Suppressor macrophage treated with lipopolysaccharide for 1 hour (primary cell): Measurements from ENCODE around the gene ICAM3.

ENCODE experiments used
- DNase-seq, 3 donors: peaks; one replicate each; pipeline ENCODE4 v3.0.0-alpha.2; 2020 to 2022

The ICAM3 gene

GRCh38 chr19:10290876-10291553 lies 48.4 kb downstream of the ICAM3 start:
- peak; percentile 75 to 89 (median 86) for DNase-seq

DNA sequence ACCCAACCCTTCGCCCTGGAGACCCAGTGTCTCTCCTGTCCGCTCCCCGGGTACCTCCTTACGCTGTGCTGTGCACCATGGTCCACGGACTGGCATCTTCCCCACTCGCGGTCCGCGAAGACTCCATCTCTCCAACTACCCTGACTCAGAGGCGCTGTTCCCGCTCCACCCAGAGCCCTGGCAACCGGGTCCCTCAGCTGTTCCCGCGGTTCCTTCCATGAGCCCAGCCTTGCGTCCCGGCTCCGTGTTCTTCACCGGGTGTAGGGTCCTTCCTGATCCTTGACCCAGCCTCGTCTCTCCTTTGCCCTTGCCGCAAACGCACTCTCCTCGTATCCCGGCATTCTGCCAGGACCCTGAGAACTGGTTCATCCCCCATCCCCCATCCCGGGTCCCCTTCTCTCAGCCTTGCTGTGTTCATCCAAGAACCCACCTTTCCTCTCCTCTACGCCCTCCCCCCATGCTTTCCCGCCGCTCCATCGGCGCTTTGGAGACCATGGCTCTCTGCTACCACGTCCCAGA lies 49.0 kb downstream of the ICAM3 start:
- DNase-seq, result peak; percentile 40 to 54 (median 45)

GRCh38 chr19:10289836-10290356 lies 49.5 kb downstream of the ICAM3 start, which contains the start of gene ICAM5:
Gene ICAM5, plus strand, starts transcription at chr19:10289952. Its CDS starts 92 bp downstream, at chr19:10290044.
- DNase-seq, result peak; percentile 69 to 88 (median 70)

- peak; percentile 86 to 93 (median 87) for DNase-seq
These were observed 50.1 kb downstream of the ICAM3 start for GRCh38 chr19:10289167-10289835.

DNA sequence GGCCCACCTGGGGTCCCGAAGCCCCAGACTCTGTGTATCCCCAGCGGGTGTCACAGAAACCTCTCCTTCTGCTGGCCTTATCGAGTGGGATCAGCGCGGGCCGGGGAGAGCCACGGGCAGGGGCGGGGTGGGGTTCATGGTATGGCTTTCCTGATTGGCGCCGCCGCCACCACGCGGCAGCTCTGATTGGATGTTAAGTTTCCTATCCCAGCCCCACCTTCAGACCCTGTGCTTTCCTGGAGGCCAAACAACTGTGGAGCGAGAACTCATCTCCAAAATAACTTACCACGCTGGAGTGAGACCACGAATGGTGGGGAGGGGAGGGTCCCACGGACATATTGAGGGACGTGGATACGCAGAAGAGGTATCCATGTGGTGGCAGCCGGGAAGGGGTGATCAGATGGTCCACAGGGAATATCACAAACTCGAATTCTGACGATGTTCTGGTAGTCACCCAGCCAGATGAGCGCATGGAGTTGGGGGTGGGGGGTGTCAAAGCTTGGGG lies 50.7 kb downstream of the ICAM3 start:
- DNase-seq, result peak; percentile 76 to 87 (median 78)

DNA sequence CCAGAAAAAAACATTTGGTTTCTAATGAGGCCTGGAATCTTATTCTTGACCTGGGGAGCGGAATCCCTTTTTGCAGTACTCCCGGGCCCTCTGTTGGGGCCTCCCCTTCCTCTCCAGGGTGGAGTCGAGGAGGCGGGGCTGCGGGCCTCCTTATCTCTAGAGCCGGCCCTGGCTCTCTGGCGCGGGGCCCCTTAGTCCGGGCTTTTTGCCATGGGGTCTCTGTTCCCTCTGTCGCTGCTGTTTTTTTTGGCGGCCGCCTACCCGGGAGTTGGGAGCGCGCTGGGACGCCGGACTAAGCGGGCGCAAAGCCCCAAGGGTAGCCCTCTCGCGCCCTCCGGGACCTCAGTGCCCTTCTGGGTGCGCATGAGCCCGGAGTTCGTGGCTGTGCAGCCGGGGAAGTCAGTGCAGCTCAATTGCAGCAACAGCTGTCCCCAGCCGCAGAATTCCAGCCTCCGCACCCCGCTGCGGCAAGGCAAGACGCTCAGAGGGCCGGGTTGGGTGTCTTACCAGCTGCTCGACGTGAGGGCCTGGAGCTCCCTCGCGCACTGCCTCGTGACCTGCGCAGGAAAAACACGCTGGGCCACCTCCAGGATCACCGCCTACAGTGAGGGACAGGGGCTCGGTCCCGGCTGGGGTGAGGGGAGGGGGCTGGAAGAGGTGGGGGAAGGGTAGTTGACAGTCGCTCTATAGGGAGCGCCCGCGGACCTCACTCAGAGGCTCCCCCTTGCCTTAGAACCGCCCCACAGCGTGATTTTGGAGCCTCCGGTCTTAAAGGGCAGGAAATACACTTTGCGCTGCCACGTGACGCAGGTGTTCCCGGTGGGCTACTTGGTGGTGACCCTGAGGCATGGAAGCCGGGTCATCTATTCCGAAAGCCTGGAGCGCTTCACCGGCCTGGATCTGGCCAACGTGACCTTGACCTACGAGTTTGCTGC lies 52.4 kb downstream of the ICAM3 start, which contains the start of gene ICAM4:
Gene ICAM4, plus strand, starts transcription at position 153 of the 935 bp plus-strand sequence. Its CDS starts 58 bp downstream, at position 211.
- peak; percentile 82 to 88 (median 86) for DNase-seq

- DNase-seq, result peak in 1 of 3 donors; percentile 24
These were observed 54.0 kb downstream of the ICAM3 start for GRCh38 chr19:10285393-10285792.

- DNase-seq, result no peak
These were observed 54.5 kb downstream of the ICAM3 start for GRCh38 chr19:10284960-10285278.

DNA sequence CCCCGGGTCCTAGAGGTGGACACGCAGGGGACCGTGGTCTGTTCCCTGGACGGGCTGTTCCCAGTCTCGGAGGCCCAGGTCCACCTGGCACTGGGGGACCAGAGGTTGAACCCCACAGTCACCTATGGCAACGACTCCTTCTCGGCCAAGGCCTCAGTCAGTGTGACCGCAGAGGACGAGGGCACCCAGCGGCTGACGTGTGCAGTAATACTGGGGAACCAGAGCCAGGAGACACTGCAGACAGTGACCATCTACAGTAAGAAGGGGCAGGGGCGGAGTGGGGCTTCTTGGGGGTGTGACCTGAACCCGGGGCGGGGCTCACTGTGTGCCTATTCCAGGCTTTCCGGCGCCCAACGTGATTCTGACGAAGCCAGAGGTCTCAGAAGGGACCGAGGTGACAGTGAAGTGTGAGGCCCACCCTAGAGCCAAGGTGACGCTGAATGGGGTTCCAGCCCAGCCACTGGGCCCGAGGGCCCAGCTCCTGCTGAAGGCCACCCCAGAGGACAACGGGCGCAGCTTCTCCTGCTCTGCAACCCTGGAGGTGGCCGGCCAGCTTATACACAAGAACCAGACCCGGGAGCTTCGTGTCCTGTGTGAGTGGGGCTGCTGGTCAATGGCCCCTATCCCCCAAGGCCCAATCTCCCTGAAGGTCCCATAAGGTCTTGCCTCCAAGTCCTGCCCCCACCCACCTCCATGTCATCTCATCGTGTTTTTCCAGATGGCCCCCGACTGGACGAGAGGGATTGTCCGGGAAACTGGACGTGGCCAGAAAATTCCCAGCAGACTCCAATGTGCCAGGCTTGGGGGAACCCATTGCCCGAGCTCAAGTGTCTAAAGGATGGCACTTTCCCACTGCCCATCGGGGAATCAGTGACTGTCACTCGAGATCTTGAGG lies 55.1 kb downstream of the ICAM3 start:
- DNase-seq, result peak in 2 of 3 donors; percentile 31 to 50
